Subcutaneous abdominal adipose tissue (tissue), 5 donors: ENCODE measurements around the gene GTSE1.

ENCODE experiments used
- H3K27ac ChIP-seq: one replicate; pipeline ENCODE4 v1.7.0; 2013; ENCODE audit warnings: low read depth, mild to moderate bottlenecking, inconsistent platforms, low read length, moderate library complexity
- H3K27me3 ChIP-seq, 5 donors: one replicate each; pipeline ENCODE4 v1.7.0; 2013; ENCODE audit warnings: low read length in 5 of 5, inconsistent platforms in 1 of 5; ENCODE audit not compliant: control insufficient read depth in 5 of 5, insufficient read depth in 4 of 5
- H3K36me3 ChIP-seq, 5 donors: one replicate each; pipeline ENCODE4 v1.7.0; 2013; ENCODE audit warnings: low read length in 5 of 5; ENCODE audit not compliant: control insufficient read depth in 5 of 5, insufficient read depth in 5 of 5
- H3K4me1 ChIP-seq, 5 donors: one replicate each; pipeline ENCODE4 v1.7.0; 2013; ENCODE audit warnings: low read length in 5 of 5, mild to moderate bottlenecking in 3 of 5, moderate library complexity in 1 of 5; ENCODE audit not compliant: control insufficient read depth in 5 of 5, insufficient read depth in 5 of 5
- H3K4me3 ChIP-seq, 5 donors: one replicate each; pipeline ENCODE4 v1.7.0; 2013; ENCODE audit warnings: low read length in 5 of 5, low read depth in 1 of 5
- H3K9ac ChIP-seq, 5 donors: one replicate each; pipeline ENCODE4 v1.7.0; 2013; ENCODE audit warnings: low read length in 5 of 5, mild to moderate bottlenecking in 4 of 5, moderate library complexity in 3 of 5
- H3K9me3 ChIP-seq, 5 donors: one replicate each; pipeline ENCODE4 v1.7.0; 2013; ENCODE audit warnings: low read length in 5 of 5; ENCODE audit not compliant: control insufficient read depth in 5 of 5
- donor health status: healthy.
- donor health status: healthy.
- donor health status: healthy.
- donor health status: healthy.
- donor health status: healthy.

Gene GTSE1

DNA sequence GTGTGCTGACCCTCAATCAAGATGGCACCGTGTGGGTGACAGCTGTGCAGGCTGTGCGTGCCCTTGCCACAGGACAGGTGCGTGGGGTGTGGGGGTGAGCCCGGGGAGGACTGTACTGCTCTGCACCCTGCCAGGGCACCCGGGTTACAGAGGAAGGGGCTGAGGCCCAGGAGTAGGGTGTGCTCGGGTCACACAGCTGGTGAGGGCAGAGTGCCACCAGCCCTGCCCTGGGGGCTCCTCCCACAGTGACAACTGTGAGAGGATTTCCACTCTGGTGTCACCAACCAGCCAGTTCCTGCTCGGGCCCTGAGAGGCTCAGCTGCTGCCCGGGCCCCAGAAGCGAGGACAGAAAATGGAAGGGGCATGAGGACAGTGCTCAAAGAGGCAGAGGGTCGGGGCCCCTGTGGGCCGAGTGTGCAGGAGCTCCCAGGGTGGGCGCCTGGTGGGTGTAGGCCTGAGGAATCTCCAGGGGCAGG lies 59.4 kb downstream of the GTSE1 start:
- Histone ChIP-seq H3K27me3 (no peaks in the 10 kb centered on the region), H3K9me3 (peaks cover 0 to 3% (median 0%) of the 10 kb centered on the region in 5 donors), H3K36me3 (peaks cover 0 to 84% (median 62%) of the 10 kb centered on the region in 5 donors), H3K4me1 (no peaks in the 10 kb centered on the region), H3K27ac (no peak overlapping the region), H3K4me3 (no peak overlapping the region), H3K9ac (no peak overlapping the region)

DNA sequence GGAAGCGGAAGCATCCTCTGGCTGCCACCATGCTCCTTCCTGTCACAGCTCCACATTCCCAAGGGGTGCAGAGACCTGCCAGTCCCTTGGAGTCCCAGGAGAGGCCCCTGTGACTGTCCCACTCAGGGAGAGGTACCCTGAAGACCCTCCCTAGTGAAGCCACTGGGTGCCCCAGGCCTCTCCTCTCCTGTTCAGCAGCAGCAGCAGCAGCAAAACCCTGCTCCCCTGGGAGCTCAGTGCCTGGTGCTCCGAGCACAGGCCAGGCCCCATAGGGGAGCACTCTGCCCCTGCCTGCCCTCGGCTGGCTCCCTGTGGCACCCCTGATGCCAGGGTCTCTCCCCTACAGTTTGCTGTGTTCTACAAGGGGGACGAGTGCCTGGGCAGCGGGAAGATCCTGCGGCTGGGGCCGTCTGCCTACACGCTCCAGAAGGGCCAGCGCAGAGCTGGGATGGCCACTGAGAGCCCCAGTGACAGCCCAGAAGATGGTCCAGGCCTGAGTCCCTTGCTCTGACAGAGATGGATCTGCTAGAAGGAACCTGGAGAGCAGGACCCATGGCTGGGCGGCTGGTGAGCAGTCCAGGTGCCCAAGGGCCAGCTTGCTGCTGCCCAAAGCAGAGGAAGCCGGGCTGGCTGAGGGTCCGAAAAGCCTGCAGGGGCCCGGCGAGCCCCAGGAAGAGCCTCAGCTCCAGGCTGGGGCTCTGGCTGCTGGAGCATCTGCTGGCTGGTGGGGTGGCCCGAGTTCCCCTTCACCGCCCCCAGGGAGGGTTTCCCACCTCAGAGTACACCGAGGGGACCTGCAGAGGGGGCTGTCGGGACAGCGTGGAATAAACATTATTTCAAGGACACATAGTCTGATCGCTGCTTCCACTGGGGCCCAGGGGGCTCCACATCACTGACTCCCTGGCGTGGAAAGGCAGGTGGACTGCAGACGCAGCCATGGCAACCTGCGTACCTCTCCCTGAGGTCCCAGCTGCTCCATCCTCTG lies 60.1 kb downstream of the GTSE1 start:
- no peak overlapping the region for H3K27ac ChIP-seq
- no peaks in the 10 kb centered on the region for H3K4me1 ChIP-seq
- H3K4me3 ChIP-seq: no peak overlapping the region
- peaks cover 0 to 3% (median 0%) of the 10 kb centered on the region in 5 donors for H3K9me3 ChIP-seq
- H3K36me3 ChIP-seq: peaks cover 0 to 76% (median 54%) of the 10 kb centered on the region in 5 donors
- no peaks in the 10 kb centered on the region for H3K27me3 ChIP-seq
- H3K9ac ChIP-seq: no peak overlapping the region

DNA sequence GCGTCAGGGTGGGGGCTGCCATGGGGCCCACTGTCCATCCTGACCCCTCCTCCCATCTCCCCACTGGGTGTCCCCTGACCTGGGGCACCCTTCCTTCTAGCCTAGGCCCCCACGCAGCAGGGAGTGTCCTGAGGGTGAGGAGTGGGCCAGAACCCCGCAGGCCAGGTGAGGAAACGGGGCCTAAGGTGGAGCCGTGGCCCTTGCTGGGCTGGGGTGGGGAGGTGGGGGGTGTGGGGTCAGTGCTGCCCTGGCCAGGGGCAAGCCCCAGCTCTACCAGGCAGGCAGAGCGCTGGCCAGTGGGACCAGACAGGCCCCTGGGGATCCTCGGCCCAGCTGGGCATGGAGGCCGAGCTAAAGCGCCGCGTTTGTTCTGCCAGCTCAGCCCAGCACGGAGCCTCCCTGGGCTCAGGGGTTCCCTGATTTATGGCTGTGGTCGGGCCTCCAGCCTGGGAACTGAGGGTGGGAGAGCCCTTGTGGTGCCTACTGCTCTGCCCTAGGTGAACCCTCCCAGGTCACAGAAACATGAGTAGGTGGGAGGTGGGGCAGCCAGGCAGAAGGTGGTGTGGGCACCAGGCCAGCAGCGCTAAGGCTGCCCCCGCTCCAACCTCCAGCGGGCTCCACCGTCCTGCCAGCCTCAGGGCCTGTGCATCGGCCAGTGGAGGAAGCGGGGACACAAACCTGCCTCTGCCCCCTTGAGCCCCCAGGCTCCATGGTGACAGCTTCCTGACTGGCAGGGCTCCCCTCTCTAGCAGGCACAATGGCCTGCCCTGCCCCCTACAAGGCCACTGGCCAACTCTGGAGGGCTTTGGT lies 61.2 kb downstream of the GTSE1 start:
- H3K4me1 ChIP-seq: peaks cover 0 to 8% (median 0%) of the 10 kb centered on the region in 5 donors
- H3K36me3 ChIP-seq: peaks cover 0 to 65% (median 43%) of the 10 kb centered on the region in 5 donors
- H3K27ac ChIP-seq: no peak overlapping the region
- no peak overlapping the region for H3K4me3 ChIP-seq
- H3K27me3 ChIP-seq: peaks cover 0 to under 1% (median 0%) of the 10 kb centered on the region in 5 donors
- no peak overlapping the region for H3K9ac ChIP-seq
- H3K9me3 ChIP-seq: peaks cover 0 to 3% (median 0%) of the 10 kb centered on the region in 5 donors

DNA sequence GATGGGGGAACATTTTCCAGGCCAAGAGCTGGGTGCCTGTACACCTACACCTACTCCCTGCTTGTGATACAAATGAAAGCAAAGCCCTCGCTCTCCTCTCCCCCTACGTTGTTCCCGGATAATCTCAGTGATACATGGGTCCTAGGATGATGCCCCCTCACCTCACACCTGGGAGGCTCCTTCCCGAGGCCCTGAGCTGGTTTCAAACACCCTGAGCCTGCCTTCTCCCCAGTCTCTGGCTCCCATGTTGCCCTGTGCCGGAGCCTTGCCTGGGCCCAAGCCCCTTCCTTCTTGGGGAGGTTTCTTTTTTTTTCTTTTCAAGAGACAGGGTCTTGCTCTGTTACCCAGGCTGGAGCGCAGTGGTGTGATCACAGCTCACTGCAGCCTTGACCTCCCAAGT lies 62.1 kb downstream of the GTSE1 start:
- Histone ChIP-seq H3K9me3 (peaks cover 0 to 3% (median 0%) of the 10 kb centered on the region in 5 donors), H3K36me3 (peaks cover 0 to 56% (median 35%) of the 10 kb centered on the region in 5 donors), H3K27ac (no peak overlapping the region), H3K27me3 (peaks cover 0 to 9% (median 3%) of the 10 kb centered on the region in 5 donors), H3K9ac (no peak overlapping the region), H3K4me3 (no peak overlapping the region), H3K4me1 (peaks cover 0 to 8% (median 0%) of the 10 kb centered on the region in 5 donors)

DNA sequence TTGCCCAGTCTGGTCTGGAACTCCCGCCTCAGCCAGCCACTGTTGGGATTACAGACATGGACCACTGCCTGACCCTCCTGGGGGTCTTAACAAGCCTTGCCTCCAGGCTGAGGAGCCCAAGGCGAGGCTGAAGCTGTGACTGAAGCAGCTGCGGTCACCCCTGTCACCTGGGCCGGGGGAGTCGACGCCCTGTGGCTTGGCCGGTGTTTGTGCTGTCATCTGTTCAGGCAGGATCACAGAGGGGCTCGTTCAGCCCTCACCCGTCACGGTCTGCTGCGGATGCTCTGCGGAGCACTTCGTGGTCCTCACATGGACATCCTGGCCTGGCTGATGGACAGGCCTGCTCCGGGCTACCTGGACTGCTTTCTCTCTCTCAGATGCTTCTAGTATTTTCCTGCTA lies 62.7 kb downstream of the GTSE1 start:
- H3K4me1 ChIP-seq: peaks cover 0 to 8% (median 0%) of the 10 kb centered on the region in 5 donors
- peaks cover 0 to 3% (median 0%) of the 10 kb centered on the region in 5 donors for H3K9me3 ChIP-seq
- H3K4me3 ChIP-seq: no peak overlapping the region
- H3K27ac ChIP-seq: no peak overlapping the region
- peaks cover 0 to 50% (median 29%) of the 10 kb centered on the region in 5 donors for H3K36me3 ChIP-seq
- H3K9ac ChIP-seq: no peak overlapping the region
- peaks cover 0 to 14% (median 4%) of the 10 kb centered on the region in 5 donors for H3K27me3 ChIP-seq

DNA sequence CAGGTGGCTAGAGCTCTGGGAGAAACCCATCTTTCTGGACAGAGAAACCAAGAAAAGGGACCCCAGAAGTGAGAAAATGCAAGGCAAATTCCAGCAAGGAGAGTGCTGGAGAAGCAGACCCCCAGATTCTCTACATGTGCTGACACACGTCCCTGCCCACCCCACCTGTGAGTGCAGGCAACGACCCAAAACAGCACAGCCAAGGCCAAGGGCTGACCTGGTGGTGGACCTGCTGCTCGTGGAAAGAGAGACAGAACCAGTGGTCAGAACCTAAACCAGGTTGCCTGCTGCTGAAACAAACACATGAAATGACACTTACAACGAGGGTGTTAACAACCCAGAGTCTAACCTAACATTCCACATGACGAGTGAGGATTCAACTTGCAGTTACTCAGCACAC lies 63.4 kb downstream of the GTSE1 start:
- Histone ChIP-seq H3K4me1 (peaks cover 0 to 8% (median 0%) of the 10 kb centered on the region in 5 donors), H3K36me3 (peaks cover 0 to 43% (median 25%) of the 10 kb centered on the region in 5 donors), H3K9ac (no peak overlapping the region), H3K27ac (no peak overlapping the region), H3K4me3 (no peak overlapping the region), H3K27me3 (peaks cover 2 to 21% (median 11%) of the 10 kb centered on the region in 5 donors), H3K9me3 (peaks cover 0 to 3% (median 0%) of the 10 kb centered on the region in 5 donors)

DNA sequence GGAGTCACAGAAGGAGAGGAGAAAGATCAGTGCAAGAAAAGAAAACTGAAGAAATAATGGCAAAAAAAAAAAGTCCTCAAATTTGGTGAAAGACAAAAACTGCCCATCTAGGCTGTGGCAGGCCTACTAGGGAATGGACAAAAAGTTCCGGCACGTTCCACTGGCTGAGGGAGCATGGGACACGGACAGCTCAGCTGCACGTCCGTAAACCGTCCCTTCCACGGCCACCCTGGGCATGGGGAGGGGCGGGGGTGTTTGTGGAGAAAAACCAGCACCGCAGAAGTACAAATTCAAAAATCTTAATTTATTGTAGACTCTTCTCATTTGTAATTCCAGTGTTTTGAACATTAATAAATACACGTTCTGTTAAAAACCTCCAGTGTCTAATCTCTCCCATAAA lies 64.2 kb downstream of the GTSE1 start:
- Histone ChIP-seq H3K27ac (no peak overlapping the region), H3K9ac (no peak overlapping the region), H3K27me3 (peaks cover 6 to 26% (median 14%) of the 10 kb centered on the region in 5 donors), H3K4me1 (peaks cover 0 to 8% (median 0%) of the 10 kb centered on the region in 5 donors), H3K4me3 (no peak overlapping the region), H3K36me3 (peaks cover 0 to 36% (median 22%) of the 10 kb centered on the region in 5 donors), H3K9me3 (peaks cover 0 to 3% (median 0%) of the 10 kb centered on the region in 5 donors)

DNA sequence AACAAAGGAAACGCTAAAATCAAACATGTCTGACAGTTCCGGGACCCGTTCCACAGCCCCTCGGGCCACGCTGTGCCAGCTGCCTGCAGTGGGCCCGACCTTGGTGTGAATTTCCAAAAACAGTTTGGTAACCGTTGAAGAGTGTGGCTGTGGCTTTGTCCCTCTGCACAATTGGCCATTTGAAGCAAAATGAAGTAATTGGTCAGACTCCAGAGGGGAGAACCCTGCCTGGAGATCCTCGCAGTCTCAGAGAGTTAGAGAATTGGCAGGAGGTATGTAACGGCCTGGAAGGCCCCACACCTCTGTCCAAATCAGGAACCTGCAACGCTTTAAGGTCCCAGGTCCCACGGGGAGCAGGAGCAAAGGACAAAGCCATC lies 65.1 kb downstream of the GTSE1 start:
- peaks cover 0 to 3% (median 0%) of the 10 kb centered on the region in 5 donors for H3K9me3 ChIP-seq
- H3K9ac ChIP-seq: no peak overlapping the region
- H3K27ac ChIP-seq: no peak overlapping the region
- H3K36me3 ChIP-seq: peaks cover 0 to 27% (median 12%) of the 10 kb centered on the region in 5 donors
- peaks cover 0 to 8% (median 0%) of the 10 kb centered on the region in 5 donors for H3K4me1 ChIP-seq
- peaks cover 11 to 33% (median 21%) of the 10 kb centered on the region in 5 donors for H3K27me3 ChIP-seq
- H3K4me3 ChIP-seq: no peak overlapping the region

DNA sequence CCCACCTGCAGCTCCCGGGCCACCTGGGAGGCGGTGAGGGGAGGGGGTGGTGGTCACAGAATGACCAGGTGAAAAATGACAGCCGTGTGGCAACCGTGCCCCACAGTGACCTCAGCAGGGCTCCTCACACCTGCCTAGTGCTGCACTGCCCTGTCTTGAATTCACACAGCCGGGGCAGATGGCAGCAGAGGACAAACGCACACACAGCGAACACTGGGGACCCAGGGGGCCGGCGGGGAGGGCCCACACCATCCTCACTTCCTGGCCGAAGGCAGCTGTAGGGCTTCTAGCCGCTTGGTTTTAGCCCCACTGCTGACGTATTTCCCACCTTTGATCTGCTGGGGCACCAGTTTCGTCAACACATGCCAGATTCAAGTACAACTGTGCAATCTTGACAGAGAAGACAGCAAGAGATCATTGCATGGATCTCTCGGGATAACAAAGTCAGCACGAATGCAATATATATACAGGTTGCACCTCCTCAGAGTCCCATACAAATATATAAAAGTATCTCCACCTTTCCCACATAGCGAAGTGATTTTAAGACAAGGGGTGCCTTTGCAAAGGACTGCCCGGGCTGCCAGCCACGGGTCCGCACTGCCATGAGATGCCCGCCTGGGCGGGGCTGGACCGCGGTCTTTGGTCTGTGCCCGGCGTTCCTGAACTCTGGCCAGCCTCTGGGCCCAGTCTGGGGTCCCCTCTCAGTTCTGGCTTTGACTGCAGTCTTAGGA lies 65.7 kb downstream of the GTSE1 start:
- peaks cover 0 to 21% (median 7%) of the 10 kb centered on the region in 5 donors for H3K36me3 ChIP-seq
- H3K9ac ChIP-seq: no peak overlapping the region
- H3K27me3 ChIP-seq: peaks cover 17 to 38% (median 26%) of the 10 kb centered on the region in 5 donors
- peaks cover 0 to 3% (median 0%) of the 10 kb centered on the region in 5 donors for H3K9me3 ChIP-seq
- no peak overlapping the region for H3K4me3 ChIP-seq
- no peak overlapping the region for H3K27ac ChIP-seq
- peaks cover 0 to 8% (median 0%) of the 10 kb centered on the region in 5 donors for H3K4me1 ChIP-seq
